HEK293 (cell line): ENCODE results near the gene ELOVL1.

ENCODE experiments used
- BCL11A ChIP-seq: fragments of 450-650 bp; formaldehyde crosslinking; IDR thresholded peaks from 2 replicates; pipeline ENCODE4 v1.5.1; 2016; ENCODE audit warnings: low read depth, missing biosample characterization, missing genetic modification characterization
- HOXD13 ChIP-seq: sonication (generic); formaldehyde crosslinking; IDR thresholded peaks from 2 replicates; pipeline ENCODE4 v1.8.0; 2022; ENCODE audit warnings: missing genetic modification reagents, borderline replicate concordance
- IKZF3 ChIP-seq: fragments of 450-650 bp; IDR thresholded peaks from 2 replicates; pipeline ENCODE4 v1.5.0; 2018; ENCODE audit warnings: missing biosample characterization, mild to moderate bottlenecking, missing genetic modification characterization, moderate library complexity
- KLF10 ChIP-seq: fragments of 450-650 bp; IDR thresholded peaks from 2 replicates; pipeline ENCODE4 v1.5.1; 2018; ENCODE audit warnings: missing biosample characterization, mild to moderate bottlenecking, missing genetic modification characterization
- KLF16 ChIP-seq: fragments of 450-650 bp; formaldehyde crosslinking; IDR thresholded peaks from 2 replicates; pipeline ENCODE4 v1.5.1; 2017; ENCODE audit warnings: missing biosample characterization, missing genetic modification characterization
- OVOL3 ChIP-seq: fragments of 450-650 bp; formaldehyde crosslinking; IDR thresholded peaks from 2 replicates; pipeline ENCODE4 v1.5.1; 2016; ENCODE audit warnings: missing biosample characterization, missing genetic modification characterization
- PATZ1 ChIP-seq: fragments of 450-650 bp; formaldehyde crosslinking; IDR thresholded peaks from 2 replicates; pipeline ENCODE4 v1.5.1; 2016; ENCODE audit warnings: missing biosample characterization, missing genetic modification characterization
- PRDM2 ChIP-seq: fragments of 450-650 bp; formaldehyde crosslinking; IDR thresholded peaks from 2 replicates; pipeline ENCODE4 v1.5.1; 2016; ENCODE audit warnings: missing biosample characterization, missing genetic modification characterization, borderline replicate concordance
- WT1 ChIP-seq: fragments of 450-650 bp; formaldehyde crosslinking; IDR thresholded peaks from 2 replicates; pipeline ENCODE4 v1.5.1; 2016; ENCODE audit warnings: missing biosample characterization, missing genetic modification characterization
- ZBTB11 ChIP-seq: fragments of 450-650 bp; formaldehyde crosslinking; conservative IDR thresholded peaks from 2 replicates; pipeline ENCODE4 v1.5.1; 2016; ENCODE audit warnings: low read depth, missing biosample characterization, missing genetic modification characterization
- ZBTB21 ChIP-seq: fragments of 450-650 bp; formaldehyde crosslinking; IDR thresholded peaks from 2 replicates; pipeline ENCODE4 v1.5.1; 2017; ENCODE audit warnings: missing biosample characterization, missing genetic modification characterization
- ZEB2 ChIP-seq: fragments of 450-650 bp; formaldehyde crosslinking; IDR thresholded peaks from 2 replicates; pipeline ENCODE4 v1.5.1; 2016; ENCODE audit warnings: missing biosample characterization, missing genetic modification characterization
- ZIC2 ChIP-seq: fragments of 450-650 bp; formaldehyde crosslinking; IDR thresholded peaks from 2 replicates; pipeline ENCODE4 v1.5.1; 2016; ENCODE audit warnings: missing biosample characterization, missing genetic modification characterization
- ZNF140 ChIP-seq: fragments of 450-650 bp; formaldehyde crosslinking; IDR thresholded peaks from 2 replicates; pipeline ENCODE4 v1.5.1; 2016; ENCODE audit warnings: missing biosample characterization, missing genetic modification characterization
- ZNF169 ChIP-seq: fragments of 450-650 bp; formaldehyde crosslinking; IDR thresholded peaks from 2 replicates; pipeline ENCODE4 v1.5.1; 2016; ENCODE audit warnings: missing biosample characterization, missing genetic modification characterization
- ZNF398 ChIP-seq: fragments of 450-650 bp; formaldehyde crosslinking; IDR thresholded peaks from 2 replicates; pipeline ENCODE4 v1.5.1; 2017; ENCODE audit warnings: missing biosample characterization, missing genetic modification characterization
- ZNF521 ChIP-seq: fragments of 450-650 bp; formaldehyde crosslinking; IDR thresholded peaks from 2 replicates; pipeline ENCODE4 v1.5.1; 2017; ENCODE audit warnings: missing biosample characterization, mild to moderate bottlenecking, missing genetic modification characterization
- ZNF555 ChIP-seq: fragments of 450-650 bp; formaldehyde crosslinking; conservative IDR thresholded peaks from 2 replicates; pipeline ENCODE4 v1.5.1; 2017; ENCODE audit warnings: missing biosample characterization, mild to moderate bottlenecking, missing genetic modification characterization, inconsistent platforms
- ZNF580 ChIP-seq: fragments of 450-650 bp; formaldehyde crosslinking; IDR thresholded peaks from 2 replicates; pipeline ENCODE4 v1.5.1; 2016; ENCODE audit warnings: missing biosample characterization, missing genetic modification characterization
- ZNF623 ChIP-seq: fragments of 450-650 bp; formaldehyde crosslinking; IDR thresholded peaks from 2 replicates; pipeline ENCODE4 v1.5.1; 2016; ENCODE audit warnings: missing biosample characterization, missing genetic modification characterization
- ZNF639 ChIP-seq: fragments of 450-650 bp; formaldehyde crosslinking; IDR thresholded peaks from 2 replicates; pipeline ENCODE4 v1.5.1; 2016; ENCODE audit warnings: missing biosample characterization, missing genetic modification characterization
- ZNF660 ChIP-seq: fragments of 450-650 bp; IDR thresholded peaks from 2 replicates; pipeline ENCODE4 v1.5.1; 2018; ENCODE audit warnings: missing biosample characterization, mild to moderate bottlenecking, missing genetic modification characterization
- ZNF692 ChIP-seq: fragments of 450-650 bp; formaldehyde crosslinking; IDR thresholded peaks from 2 replicates; pipeline ENCODE4 v1.5.1; 2016; ENCODE audit warnings: missing biosample characterization, missing genetic modification characterization
- ZXDB ChIP-seq: fragments of 450-650 bp; formaldehyde crosslinking; IDR thresholded peaks from 2 replicates; pipeline ENCODE4 v1.5.1; 2016; ENCODE audit warnings: missing biosample characterization, missing genetic modification characterization

Gene ELOVL1

GRCh38 chr1:43396059-43396458 is 28.2 kb upstream of the ELOVL1 start (continued):
- peak; percentile 70 for TF ChIP-seq ZNF692 (tag by site-specific recombination)
- no peak for TF ChIP-seq ZIC2 (tag by site-specific recombination)
- TF ChIP-seq OVOL3 (tag by site-specific recombination), result peak; percentile 73; the same call in 1 of the 2 replicates
- no peak for TF ChIP-seq ZBTB21 (tag by site-specific recombination)
- TF ChIP-seq ZNF555 (tag by site-specific recombination), result no peak
- no peak for TF ChIP-seq ZNF169 (tag by site-specific recombination)
- 0 out of 2 replicates have a peak, but pooled peaks have one; percentile 33 for TF ChIP-seq IKZF3 (tag by site-specific recombination)
- no peak for TF ChIP-seq HOXD13
- TF ChIP-seq ZNF140 (tag by site-specific recombination), result no peak
- TF ChIP-seq PATZ1, result peak; percentile 44; the same call in 1 of the 2 replicates
- no peak for TF ChIP-seq PRDM2
- peak; percentile 78; the same call in 1 of the 2 replicates for TF ChIP-seq ZXDB (tag by site-specific recombination)
- no peak for TF ChIP-seq KLF16 (tag by site-specific recombination)
- TF ChIP-seq ZNF623 (tag by site-specific recombination), result no peak
- 0 out of 2 replicates have a peak, but pooled peaks have one; percentile 33 for TF ChIP-seq KLF10 (tag by site-specific recombination)
- TF ChIP-seq ZNF580 (tag by site-specific recombination), result peak; percentile 81
- TF ChIP-seq WT1 (tag by site-specific recombination), result peak; percentile 66; the same call in 1 of the 2 replicates
- 0 out of 2 replicates have a peak, but pooled peaks have one; percentile 35 for TF ChIP-seq ZEB2
- 0 out of 2 replicates have a peak, but pooled peaks have one; percentile 70 for TF ChIP-seq BCL11A
- TF ChIP-seq ZNF521 (tag by site-specific recombination), result no peak
- no peak for TF ChIP-seq ZNF660 (tag by site-specific recombination)
- no peak for TF ChIP-seq ZNF639
- TF ChIP-seq ZBTB11, result no peak
- TF ChIP-seq ZNF398 (tag by site-specific recombination), result no peak
